ENCODE data around the gene AMN.

AMN gene

DNA sequence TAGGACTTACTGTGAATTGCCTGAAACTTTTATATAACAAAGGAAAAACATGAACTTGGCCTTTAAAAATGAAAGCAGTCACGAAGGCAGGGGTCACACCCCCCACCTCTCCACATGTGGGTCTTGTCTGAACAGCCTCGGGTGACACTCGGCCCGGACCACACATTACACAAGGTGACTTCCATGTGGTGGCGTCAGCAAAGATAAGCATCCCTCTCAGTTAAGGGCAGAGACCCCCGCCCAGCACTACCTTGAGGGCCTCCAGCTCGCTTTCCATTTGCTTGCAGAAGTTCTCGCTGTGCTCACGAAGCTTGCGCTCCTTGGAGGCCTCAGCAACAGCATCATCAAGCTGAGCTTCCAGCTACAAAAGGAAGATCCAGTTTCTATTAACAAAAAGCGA is 47.4 kb downstream of the AMN start:
- no peak for DNase-seq

DNA sequence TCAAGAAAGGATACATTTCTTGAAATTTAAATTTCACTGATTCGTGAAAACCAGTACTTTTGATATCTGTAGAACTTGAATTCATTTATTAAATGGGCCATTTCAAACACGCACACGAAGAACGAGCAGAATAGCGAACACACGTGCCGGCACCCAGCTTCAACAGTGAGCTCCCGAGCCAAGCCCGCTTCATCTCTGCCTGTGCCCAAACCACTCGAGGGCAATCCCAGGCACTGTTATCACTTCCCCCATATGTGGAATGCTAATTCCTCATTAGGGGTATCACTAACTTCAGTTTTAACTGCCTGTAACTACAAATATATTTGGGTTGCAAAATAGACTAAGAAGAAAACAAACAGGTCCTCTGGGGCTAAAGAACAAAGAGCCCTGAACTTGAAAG is 48.0 kb downstream of the AMN start:
- DNase-seq: no peak

DNA sequence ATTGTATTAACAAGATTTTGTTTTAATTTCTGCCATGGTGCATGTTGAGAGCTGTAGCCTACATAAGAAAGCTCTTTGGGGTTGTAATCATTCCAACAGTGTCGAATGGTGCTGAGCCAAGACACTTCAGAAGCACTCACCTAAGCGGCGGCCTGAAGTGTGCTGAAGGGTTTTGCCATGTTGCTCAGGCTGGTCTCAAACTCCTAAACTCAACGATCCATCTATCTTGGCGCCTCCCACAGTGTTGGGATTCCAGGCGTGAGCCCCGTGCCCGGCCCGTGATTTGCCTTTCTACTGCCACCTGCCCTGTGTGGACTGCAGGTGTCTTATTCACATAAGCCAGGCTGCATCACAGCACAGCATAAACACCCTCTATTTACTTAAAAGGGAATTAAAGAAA is 48.9 kb downstream of the AMN start:
- no peak for DNase-seq

DNA sequence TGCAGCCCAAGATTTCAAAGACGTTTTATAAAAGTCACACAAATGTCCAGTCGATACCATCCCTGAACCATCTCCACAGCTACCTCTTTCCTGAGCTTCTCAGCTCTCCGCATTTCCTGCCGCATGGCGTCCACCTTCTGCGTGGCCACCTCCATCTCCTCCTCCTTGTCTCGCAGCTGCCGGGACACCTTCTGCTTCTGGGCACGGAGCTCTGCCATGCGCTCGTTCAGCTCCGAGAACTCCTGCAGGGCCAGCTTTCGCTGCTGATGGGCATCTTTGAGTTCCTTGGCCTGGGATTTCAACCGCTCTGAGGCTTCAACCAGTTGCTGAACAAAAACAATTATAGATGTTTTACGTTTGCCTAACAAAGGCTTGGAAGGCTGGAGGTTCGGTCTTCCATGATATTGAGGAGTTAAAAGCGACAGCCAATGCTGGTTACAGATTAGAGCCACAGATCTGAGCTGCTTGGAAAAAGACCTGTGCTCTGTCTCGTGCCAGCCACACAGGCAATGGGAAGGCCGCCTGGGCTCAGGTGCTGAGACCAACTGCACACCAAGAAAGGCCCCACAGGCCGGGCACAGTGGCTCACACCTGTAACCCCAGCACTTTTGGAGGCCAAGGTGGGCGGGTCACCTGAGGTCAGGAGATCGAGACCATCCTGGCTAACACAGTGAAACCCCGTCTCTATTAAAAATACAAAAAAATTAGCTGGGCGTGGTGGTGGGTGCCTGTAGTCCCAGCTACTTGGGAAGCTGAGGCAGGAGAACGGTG is 49.6 kb downstream of the AMN start:
- no peak for DNase-seq

DNA sequence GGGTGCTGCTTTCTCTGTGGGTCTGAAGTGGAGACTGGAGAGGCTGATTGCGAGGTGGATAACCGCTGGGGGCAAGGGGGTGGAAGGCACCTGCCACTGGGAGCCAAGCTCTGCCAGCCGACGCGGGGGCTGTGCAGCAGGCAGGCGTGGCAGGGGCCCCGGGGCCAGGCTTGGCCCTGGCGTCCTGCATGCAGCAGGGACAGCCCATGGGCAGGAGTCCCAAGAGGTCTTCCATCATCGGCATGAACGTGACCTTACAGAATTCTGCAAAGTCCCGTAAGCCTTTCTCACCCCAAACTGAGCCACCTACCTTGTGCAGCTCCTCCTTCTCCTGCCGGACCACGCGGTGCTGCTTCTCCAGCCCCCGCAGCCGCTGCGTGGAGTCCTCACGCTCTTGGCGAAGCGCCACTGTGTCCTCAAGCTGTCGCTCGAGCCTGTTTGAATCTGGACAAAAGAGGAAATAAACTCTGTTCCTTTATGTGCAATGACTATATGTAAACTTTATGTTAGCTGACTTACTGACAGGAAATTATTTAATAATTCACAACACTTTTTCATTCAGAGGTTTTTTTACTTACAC is 51.3 kb downstream of the AMN start:
- no peak for DNase-seq

DNA sequence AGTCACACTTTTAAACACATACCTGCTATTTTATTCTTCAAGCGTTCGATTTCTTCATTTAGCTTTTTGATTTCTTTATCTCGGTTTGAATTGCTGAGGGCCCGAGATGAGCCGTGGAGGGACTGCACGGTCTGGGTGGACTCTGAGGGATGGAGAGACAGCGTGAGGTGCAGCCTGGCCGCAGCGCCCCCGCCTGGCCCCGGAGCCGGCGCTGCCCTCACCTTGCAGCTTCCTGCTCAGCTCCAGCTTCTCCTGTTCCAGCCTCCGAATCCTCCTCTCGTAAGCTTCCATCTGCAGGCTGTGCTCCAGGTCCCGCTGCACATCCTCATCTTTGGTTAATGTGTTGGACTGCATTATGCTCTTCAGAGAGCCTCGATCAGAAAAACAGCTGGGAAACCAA is 53.2 kb downstream of the AMN start:
- no peak for DNase-seq

DNA sequence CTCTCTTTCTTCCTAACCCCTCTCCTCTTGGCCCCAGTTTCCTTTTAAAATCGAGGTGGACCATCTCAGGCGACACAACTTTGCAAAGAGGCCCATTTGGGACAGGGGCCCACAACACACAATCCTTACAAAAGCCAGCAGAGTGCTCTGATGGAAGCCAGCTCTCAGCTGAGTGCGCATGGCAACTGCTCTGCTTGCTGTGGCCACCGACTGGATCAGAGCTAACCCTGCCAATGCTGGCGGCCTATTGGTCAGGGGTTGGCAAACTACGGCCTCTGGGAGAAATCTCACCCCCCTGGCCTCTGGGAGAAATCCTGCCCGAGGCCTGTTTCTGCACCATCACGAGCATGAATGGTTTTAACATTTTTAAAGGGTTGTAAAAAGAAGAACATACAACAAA is 55.0 kb downstream of the AMN start:
- no peak for DNase-seq

DNA sequence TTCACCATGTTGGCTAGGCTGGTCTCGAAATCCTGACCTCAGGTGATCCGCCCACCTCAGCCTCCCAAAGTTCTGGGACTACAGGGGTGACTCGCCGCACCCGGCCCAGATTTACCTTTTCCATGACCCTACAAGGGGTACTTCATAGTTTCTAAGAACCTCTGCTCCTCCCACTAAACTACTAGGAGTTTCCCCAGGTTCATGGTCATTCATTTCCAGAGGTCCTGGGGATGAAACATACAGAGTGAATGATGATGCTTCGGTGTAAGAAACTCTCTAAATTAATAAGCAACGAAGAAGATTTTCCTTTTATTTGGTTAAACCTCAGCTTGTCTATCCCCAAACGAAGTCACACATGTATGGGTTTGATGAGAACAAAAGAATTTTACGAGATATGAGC is 56.9 kb downstream of the AMN start:
- no peak for DNase-seq

DNA sequence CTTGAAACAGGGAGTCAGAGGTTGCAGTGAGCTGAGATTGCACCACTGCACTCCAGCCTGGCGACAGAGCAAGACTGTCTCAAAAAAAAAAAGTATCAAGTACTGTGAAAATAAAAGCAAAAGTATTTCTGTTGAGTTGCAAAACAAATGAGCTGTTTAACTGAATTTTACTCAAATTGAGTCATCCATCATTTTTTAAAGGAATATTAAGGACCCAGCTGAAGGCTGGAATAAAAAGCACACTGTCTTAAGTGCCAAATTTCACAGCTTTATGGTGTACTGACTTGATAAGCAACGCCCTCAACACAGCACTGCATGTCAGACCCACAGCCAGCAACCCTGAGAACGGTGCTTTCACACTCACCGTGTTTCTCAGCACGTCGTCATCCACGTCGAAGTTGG is 57.9 kb downstream of the AMN start:
- DNase-seq: no peak

All from activated CD4-positive, CD25-positive, alpha-beta regulatory T cell (primary cell).